B cell (primary cell): ENCODE data around the gene PCDHGB4. TPM values are rescaled to one million over a fixed set of nuclear protein-coding genes. Genes with fewer than 3 reads are reported as not detected.
A peak's percentile ranks its signal among the peaks of the same experiment; 100 is the strongest.

Source experiments
- ATAC-seq: fragments of 200-7000 bp; cut with Tn5 transposase; one replicate; pipeline ENCODE4 v1.10.0; 2021; ENCODE audit warnings: low read depth, mild to moderate bottlenecking, moderate number of reproducible peaks, moderate library complexity
- CTCF ChIA-PET: fragments of 350-600 bp; sonication (Branson Sonifier 250); formaldehyde crosslinking; loops from one replicate; lab custom pipeline; 2021; ENCODE audit warnings: antibody characterized with exemption, inconsistent platforms; lab: Charles Lee
- POLR2A ChIA-PET: fragments of 350-600 bp; sonication (Branson Sonifier 250); formaldehyde crosslinking; loops from one replicate; lab custom pipeline; 2021; ENCODE audit warnings: antibody characterized with exemption; lab: Charles Lee
- DNase-seq: peaks from one replicate; pipeline ENCODE4 v3.0.0; 2013
- H2AFZ ChIP-seq: 2 replicates; pipeline ENCODE4 v1.6.1; 2012; ENCODE audit warnings: mild to moderate bottlenecking, low read depth, low read length; ENCODE audit not compliant: insufficient read depth, poor library complexity, severe bottlenecking
- H3K27ac ChIP-seq, 2 donors: 1 replicate in 1 of 2; 2 replicates in 1 of 2; pipeline ENCODE4 v1.5.1; 2012 to 2013; ENCODE audit warnings: low read length in 2 of 2, mild to moderate bottlenecking in 2 of 2, moderate library complexity in 1 of 2
- H3K27me3 ChIP-seq, 4 experiments: fragments of 200-600 bp in 1 of 4; sonication (generic) in 1 of 4; replicated peaks in 1 of 4; 1 replicate in 2 of 4; 2 replicates in 2 of 4; pipeline versions ENCODE4 v1.6.1 to v1.7.0; 2013 to 2016; ENCODE audit warnings: low read length in 3 of 4, mild to moderate bottlenecking in 2 of 4, mixed read lengths in 1 of 4, moderate library complexity in 1 of 4; ENCODE audit not compliant: insufficient read depth in 4 of 4, control insufficient read depth in 3 of 4; ENCODE audit errors: control extremely low read depth in 1 of 4
- H3K36me3 ChIP-seq, 2 experiments: replicated peaks in 1 of 2; 1 replicate in 1 of 2; 2 replicates in 1 of 2; pipeline versions ENCODE4 v1.6.1 to v1.7.1; 2013; ENCODE audit warnings: low read length in 1 of 2; ENCODE audit not compliant: insufficient read depth in 2 of 2, control insufficient read depth in 1 of 2; ENCODE audit errors: control extremely low read depth in 1 of 2, extremely low read depth in 1 of 2
- H3K4me1 ChIP-seq, 2 donors: fragments of 200-600 bp in 1 of 2; sonication (generic) in 1 of 2; 1 replicate in 1 of 2; 2 replicates in 1 of 2; pipeline versions ENCODE4 v1.5.1 to v1.6.1; 2013 to 2017; ENCODE audit warnings: low read length in 2 of 2; ENCODE audit not compliant: control insufficient read depth in 2 of 2, insufficient read depth in 2 of 2
- H3K4me2 ChIP-seq: replicated peaks from 2 replicates; pipeline ENCODE3; 2012; ENCODE audit warnings: mild to moderate bottlenecking, low read depth, low read length; ENCODE audit not compliant: poor library complexity, severe bottlenecking
- H3K4me3 ChIP-seq, 5 experiments: fragments of 200-600 bp in 1 of 5; sonication (generic) in 1 of 5; 1 replicate in 3 of 5; 2 replicates in 2 of 5; pipeline versions ENCODE4 v1.5.1 to v1.7.0; 2011 to 2016; ENCODE audit warnings: low read length in 4 of 5, mild to moderate bottlenecking in 4 of 5, low read depth in 2 of 5, control low read depth in 1 of 5, moderate library complexity in 1 of 5; ENCODE audit not compliant: insufficient read depth in 1 of 5; ENCODE audit errors: control extremely low read depth in 1 of 5, extremely low read depth in 1 of 5
- H3K79me2 ChIP-seq: fragments of 200-600 bp; sonication (generic); one replicate; pipeline ENCODE4 v1.6.0; 2016; ENCODE audit warnings: low read length; ENCODE audit not compliant: control insufficient read depth, insufficient read depth
- H3K9ac ChIP-seq: fragments of 200-600 bp; sonication (generic); 2 replicates; pipeline ENCODE4 v1.6.1; 2017; ENCODE audit warnings: mild to moderate bottlenecking, low read length, moderate library complexity
- H3K9me3 ChIP-seq, 3 donors: one replicate each; pipeline versions ENCODE4 v1.6.1 to v1.7.1; 2013; ENCODE audit warnings: low read length in 2 of 3; ENCODE audit not compliant: control insufficient read depth in 2 of 3, insufficient read depth in 1 of 3; ENCODE audit errors: control extremely low read depth in 1 of 3
- H4K20me1 ChIP-seq: 2 replicates; pipeline ENCODE4 v1.6.0; 2012; ENCODE audit warnings: mild to moderate bottlenecking, low read length; ENCODE audit not compliant: insufficient read depth, control insufficient read depth, poor library complexity, severe bottlenecking
- H3K27ac Mint-ChIP-seq: one replicate; pipeline ENCODE4 v1.8.0; 2021; ENCODE audit warnings: mixed read lengths
- H3K27me3 Mint-ChIP-seq: one replicate; pipeline ENCODE4 v1.8.0; 2021; ENCODE audit warnings: mixed read lengths
- H3K4me1 Mint-ChIP-seq: one replicate; pipeline ENCODE4 v1.8.0; 2021; ENCODE audit warnings: mixed read lengths
- H3K4me3 Mint-ChIP-seq: one replicate; pipeline ENCODE4 v1.8.0; 2021; ENCODE audit warnings: mixed read lengths
- H3K9me3 Mint-ChIP-seq: one replicate; pipeline ENCODE4 v1.8.0; 2022; ENCODE audit warnings: mixed read lengths; ENCODE audit not compliant: insufficient read depth
- EZH2 ChIP-seq: IDR thresholded peaks from 2 replicates; pipeline ENCODE4 v1.6.1; 2012; ENCODE audit warnings: borderline replicate concordance, low read depth, mild to moderate bottlenecking, moderate library complexity, low read length; ENCODE audit not compliant: insufficient read depth, poor library complexity, severe bottlenecking
- WGBS: methylation state at CpG from one replicate; pipeline ENCODE4 v1.1.5; 2013; ENCODE audit warnings: missing lambda C conversion rate; ENCODE audit not compliant: insufficient coverage; 5-methylcytosine and 5-hydroxymethylcytosine counted together
- intact Hi-C: fragments of 100-400 bp; cut with micrococcal nuclease; formaldehyde crosslinking; loops from one replicate; pipeline ENCODE4 v1.10.0; 2022
- polyA plus RNA-seq: library from polyadenylated mRNA; depleted of rRNA; stranded (reverse); fragments of >200 nt; gene quantifications from 2 replicates; pipeline ENCODE4 v1.2.3, GENCODE V29; 2012
- total RNA-seq, 2 donors: library from RNA; stranded (reverse); fragments of 120-200 nt in 1 of 2; gene quantifications; 1 replicate in 1 of 2; 2 replicates in 1 of 2; pipeline versions ENCODE4 v1.2.3 to v1.2.4, GENCODE V29; 2013 to 2022
- TF ChIP-seq, protein P1 (sequence below): fragments of 200-600 bp; IDR thresholded peaks from one replicate; pipeline ENCODE4 v1.8.0; 2022; ENCODE audit warnings: antibody characterized with exemption, mild to moderate bottlenecking

The PCDHGB4 gene
- total and polyA plus RNA-seq, 2 donors (not counting 1 experiment from before 2014, with no cell fraction given), result 0.39 to 1.6 TPM

DNA sequence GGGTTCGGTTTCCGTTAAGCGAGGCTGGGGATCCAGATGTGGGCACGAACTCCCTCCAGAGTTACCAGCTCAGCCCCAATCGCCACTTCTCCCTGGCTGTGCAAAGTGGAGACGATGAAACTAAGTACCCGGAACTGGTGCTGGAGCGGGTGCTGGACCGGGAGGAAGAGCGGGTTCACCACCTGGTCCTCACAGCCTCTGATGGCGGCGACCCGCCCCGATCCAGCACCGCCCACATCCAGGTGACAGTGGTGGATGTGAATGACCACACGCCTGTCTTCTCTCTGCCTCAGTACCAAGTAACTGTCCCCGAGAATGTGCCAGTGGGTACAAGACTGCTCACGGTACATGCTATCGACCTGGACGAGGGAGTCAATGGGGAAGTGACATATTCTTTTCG lies 4.2 kb upstream of the PCDHGB4 start:
- H4K20me1 ChIP-seq, result no peaks in the 10 kb centered on the region
- H3K9ac ChIP-seq, result no peak overlapping the region
- CTCF ChIA-PET, result no interaction called here
- peaks cover 3% of the 10 kb centered on the region for H3K4me1 Mint-ChIP-seq
- no peak for DNase-seq
- no peaks in the 10 kb centered on the region for H3K36me3 ChIP-seq
- H3K4me2 ChIP-seq, result no peak overlapping the region
- H3K27ac ChIP-seq, result no peak overlapping the region
- no peak overlapping the region for H3K4me3 ChIP-seq
- no peaks in the 10 kb centered on the region for H3K4me1 ChIP-seq
- TF ChIP-seq EZH2, result no peak
- TF ChIP-seq, protein P1, sequence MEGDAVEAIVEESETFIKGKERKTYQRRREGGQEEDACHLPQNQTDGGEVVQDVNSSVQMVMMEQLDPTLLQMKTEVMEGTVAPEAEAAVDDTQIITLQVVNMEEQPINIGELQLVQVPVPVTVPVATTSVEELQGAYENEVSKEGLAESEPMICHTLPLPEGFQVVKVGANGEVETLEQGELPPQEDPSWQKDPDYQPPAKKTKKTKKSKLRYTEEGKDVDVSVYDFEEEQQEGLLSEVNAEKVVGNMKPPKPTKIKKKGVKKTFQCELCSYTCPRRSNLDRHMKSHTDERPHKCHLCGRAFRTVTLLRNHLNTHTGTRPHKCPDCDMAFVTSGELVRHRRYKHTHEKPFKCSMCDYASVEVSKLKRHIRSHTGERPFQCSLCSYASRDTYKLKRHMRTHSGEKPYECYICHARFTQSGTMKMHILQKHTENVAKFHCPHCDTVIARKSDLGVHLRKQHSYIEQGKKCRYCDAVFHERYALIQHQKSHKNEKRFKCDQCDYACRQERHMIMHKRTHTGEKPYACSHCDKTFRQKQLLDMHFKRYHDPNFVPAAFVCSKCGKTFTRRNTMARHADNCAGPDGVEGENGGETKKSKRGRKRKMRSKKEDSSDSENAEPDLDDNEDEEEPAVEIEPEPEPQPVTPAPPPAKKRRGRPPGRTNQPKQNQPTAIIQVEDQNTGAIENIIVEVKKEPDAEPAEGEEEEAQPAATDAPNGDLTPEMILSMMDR, result no peak
- no peak overlapping the region for H3K27ac Mint-ChIP-seq
- no peak overlapping the region for H2AFZ ChIP-seq
- WGBS, result 44% methylated on average over 13 of the region's 21 CpGs
- peaks cover 7% of the 10 kb centered on the region for H3K9me3 Mint-ChIP-seq
- H3K27me3 Mint-ChIP-seq, result peaks cover 60% of the 10 kb centered on the region
- peak overlapping the region; percentile 81 for H3K4me3 Mint-ChIP-seq
- peaks cover 0 to 44% (median 30%) of the 10 kb centered on the region in 4 experiments for H3K27me3 ChIP-seq
- intact Hi-C loops, result no loop called here
- POLR2A ChIA-PET, result no interaction called here
- H3K79me2 ChIP-seq, result no peaks in the 10 kb centered on the region
- ATAC-seq, result no peak
- H3K9me3 ChIP-seq, result peaks cover 6 to 35% (median 23%) of the 10 kb centered on the region in 3 donors

DNA sequence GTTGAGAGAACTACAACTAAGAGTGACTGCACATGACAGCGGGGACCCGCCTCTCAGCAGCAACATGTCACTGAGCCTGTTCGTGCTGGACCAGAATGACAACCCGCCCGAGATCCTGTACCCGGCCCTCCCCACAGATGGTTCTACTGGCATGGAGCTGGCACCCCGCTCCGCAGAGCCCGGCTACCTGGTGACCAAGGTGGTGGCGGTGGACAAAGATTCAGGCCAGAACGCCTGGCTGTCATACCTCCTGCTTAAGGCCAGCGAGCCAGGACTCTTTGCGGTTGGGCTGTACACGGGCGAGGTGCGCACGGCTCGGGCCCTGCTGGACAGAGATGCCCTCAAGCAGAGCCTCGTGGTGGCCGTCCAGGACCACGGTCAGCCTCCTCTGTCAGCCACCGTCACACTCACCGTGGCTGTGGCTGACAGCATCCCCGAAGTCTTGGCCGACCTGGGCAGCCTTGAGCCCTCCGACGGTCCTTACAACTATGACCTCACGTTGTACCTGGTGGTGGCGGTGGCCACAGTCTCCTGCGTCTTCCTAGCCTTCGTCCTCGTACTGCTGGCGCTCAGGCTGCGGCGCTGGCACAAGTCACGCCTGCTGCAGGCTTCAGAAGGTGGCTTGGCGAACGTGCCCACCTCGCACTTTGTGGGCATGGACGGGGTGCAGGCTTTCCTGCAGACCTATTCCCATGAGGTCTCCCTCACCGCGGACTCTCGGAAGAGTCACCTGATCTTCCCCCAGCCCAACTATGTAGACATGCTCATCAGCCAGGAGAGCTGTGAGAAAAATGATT lies 2.8 kb upstream of the PCDHGB4 start:
- H3K9me3 ChIP-seq, result peaks cover 6 to 45% (median 23%) of the 10 kb centered on the region in 3 donors
- TF ChIP-seq, protein P1, result no peak
- no peak for TF ChIP-seq EZH2
- DNase-seq, result no peak

More for the DNA sequence above, 2.8 kb upstream of the PCDHGB4 start:
- H3K4me3 ChIP-seq, result no peak overlapping the region
- WGBS, result 56% methylated on average over 40 of the region's 43 CpGs
- POLR2A ChIA-PET, result no interaction called here
- intact Hi-C loops, result no loop called here
- H3K27me3 Mint-ChIP-seq, result peaks cover 66% of the 10 kb centered on the region
- peaks cover 3% of the 10 kb centered on the region for H3K4me1 Mint-ChIP-seq
- no peak overlapping the region for H3K4me2 ChIP-seq
- H4K20me1 ChIP-seq, result no peaks in the 10 kb centered on the region
- peaks cover 0 to 56% (median 34%) of the 10 kb centered on the region in 4 experiments for H3K27me3 ChIP-seq
- H3K27ac ChIP-seq, result no peak overlapping the region
- no peak overlapping the region for H2AFZ ChIP-seq
- H3K9ac ChIP-seq, result no peak overlapping the region
- peaks cover 9% of the 10 kb centered on the region for H3K9me3 Mint-ChIP-seq
- no peaks in the 10 kb centered on the region for H3K4me1 ChIP-seq
- ATAC-seq, result no peak
- no peak overlapping the region for H3K4me3 Mint-ChIP-seq
- H3K36me3 ChIP-seq, result no peaks in the 10 kb centered on the region
- CTCF ChIA-PET, result no interaction called here
- H3K79me2 ChIP-seq, result no peaks in the 10 kb centered on the region
- no peak overlapping the region for H3K27ac Mint-ChIP-seq
